Neural progenitor cell (in vitro differentiated cells): ENCODE measurements around the gene NCK2. TPM values are rescaled to one million over a fixed set of nuclear protein-coding genes. Genes with fewer than 3 reads are reported as not detected.

Experiments
- DNase-seq: peaks from one replicate; pipeline ENCODE4 v3.0.0-alpha.2; 2016; ENCODE audit warnings: low spot score
- H2AFZ ChIP-seq: fragments of 200-600 bp; sonication (generic); replicated peaks from 2 replicates; pipeline ENCODE4 v1.6.1; 2016; ENCODE audit warnings: antibody characterized with exemption
- H3F3A ChIP-seq: fragments of 200-600 bp; sonication (generic); 2 replicates; pipeline ENCODE4 v1.6.1; 2016; ENCODE audit warnings: antibody characterized with exemption, low read depth
- H3K27ac ChIP-seq: fragments of 200-600 bp; sonication (generic); 2 replicates; pipeline ENCODE4 v1.5.1; 2016; ENCODE audit warnings: mild to moderate bottlenecking
- H3K27me3 ChIP-seq: fragments of 200-600 bp; sonication (generic); 2 replicates; pipeline ENCODE4 v1.6.1; 2016; ENCODE audit warnings: mild to moderate bottlenecking, moderate library complexity
- H3K36me3 ChIP-seq: fragments of 200-600 bp; sonication (generic); 2 replicates; pipeline ENCODE4 v1.5.1; 2016
- H3K4me1 ChIP-seq: fragments of 200-600 bp; sonication (generic); 2 replicates; pipeline ENCODE4 v1.6.1; 2016; ENCODE audit warnings: mixed run types
- H3K4me2 ChIP-seq: fragments of 200-600 bp; sonication (generic); 2 replicates; pipeline ENCODE4 v1.6.1; 2016
- H3K4me3 ChIP-seq: fragments of 200-600 bp; sonication (generic); 2 replicates; pipeline ENCODE4 v1.5.1; 2016
- H3K79me2 ChIP-seq: fragments of 200-600 bp; sonication (generic); 2 replicates; pipeline ENCODE4 v1.6.1; 2016; ENCODE audit warnings: low read depth
- H3K9ac ChIP-seq: fragments of 200-600 bp; sonication (generic); 2 replicates; pipeline ENCODE4 v1.6.1; 2016
- H3K9me3 ChIP-seq: fragments of 200-600 bp; sonication (generic); 2 replicates; pipeline ENCODE4 v1.5.1; 2016; ENCODE audit warnings: low read depth
- H4K20me1 ChIP-seq: fragments of 200-600 bp; sonication (generic); 2 replicates; pipeline ENCODE4 v1.6.1; 2016; ENCODE audit warnings: low read depth
- H3K27ac Mint-ChIP-seq: 3 replicates; pipeline ENCODE4 v1.8.0; 2021; ENCODE audit warnings: mixed read lengths
- H3K27me3 Mint-ChIP-seq: 2 replicates; pipeline ENCODE4 v1.8.0; 2022; ENCODE audit warnings: low read depth, mild to moderate bottlenecking, inconsistent platforms, moderate library complexity, mixed read lengths; ENCODE audit not compliant: insufficient read depth
- H3K36me3 Mint-ChIP-seq: 3 replicates; pipeline ENCODE4 v1.8.0; 2021; ENCODE audit warnings: mixed read lengths
- H3K4me1 Mint-ChIP-seq: 3 replicates; pipeline ENCODE4 v1.8.0; 2021; ENCODE audit warnings: mixed read lengths
- H3K4me3 Mint-ChIP-seq: 3 replicates; pipeline ENCODE4 v1.8.0; 2021; ENCODE audit warnings: mild to moderate bottlenecking, moderate library complexity, mixed read lengths
- H3K9me3 Mint-ChIP-seq: 3 replicates; pipeline ENCODE4 v1.8.0; 2020; ENCODE audit warnings: mixed read lengths
- CTCF ChIP-seq: fragments of 200-600 bp; sonication (generic); IDR thresholded peaks from 2 replicates; pipeline ENCODE4 v1.5.1; 2017; ENCODE audit warnings: antibody characterized with exemption, mild to moderate bottlenecking
- EZH2 ChIP-seq: fragments of 200-600 bp; sonication (generic); IDR thresholded peaks from 2 replicates; pipeline ENCODE4 v1.6.1; 2017; ENCODE audit warnings: antibody characterized with exemption, mild to moderate bottlenecking, moderate library complexity
- EZH2phosphoT487 ChIP-seq: fragments of 200-600 bp; sonication (generic); IDR thresholded peaks from 2 replicates; pipeline ENCODE4 v1.6.1; 2017; ENCODE audit warnings: antibody characterized with exemption
- total RNA-seq: library from RNA; depleted of rRNA; stranded (reverse); fragments of >200 nt; gene quantifications from 2 replicates; pipeline ENCODE4 v1.2.3, GENCODE V29; 2015; ENCODE audit warnings: low replicate concordance

The NCK2 gene
- total RNA-seq, 1 donor from 2014 or later: 26.2 TPM

- no peaks in the 10 kb centered on the region for H3F3A ChIP-seq
- no peak overlapping the region for H3K27ac ChIP-seq
- DNase-seq: no peak
- Mint-ChIP-seq H3K27ac (no peak overlapping the region), H3K4me3 (no peak overlapping the region), H3K9me3 (no peaks in the 10 kb centered on the region), H3K4me1 (peaks cover 54% of the 10 kb centered on the region), H3K27me3 (peaks cover 4% of the 10 kb centered on the region), H3K36me3 (peaks cover 14% of the 10 kb centered on the region)
- peaks cover 97% of the 10 kb centered on the region for H4K20me1 ChIP-seq
- no peak overlapping the region for H3K4me3 ChIP-seq
- TF ChIP-seq EZH2: no peak
- TF ChIP-seq EZH2phosphoT487: no peak
- no peak for TF ChIP-seq CTCF
- no peaks in the 10 kb centered on the region for H3K27me3 ChIP-seq
- no peaks in the 10 kb centered on the region for H3K9me3 ChIP-seq
- H3K4me2 ChIP-seq: no peak overlapping the region
- H3K36me3 ChIP-seq: no peaks in the 10 kb centered on the region
- no peak overlapping the region for H2AFZ ChIP-seq
- peaks cover 97% of the 10 kb centered on the region for H3K79me2 ChIP-seq
- no peak overlapping the region for H3K9ac ChIP-seq
- no peaks in the 10 kb centered on the region for H3K4me1 ChIP-seq
Observed at GRCh38 chr2:105782123-105782522, 37.4 kb downstream of the NCK2 start.

- no peak overlapping the region for H3K4me3 ChIP-seq
- no peaks in the 10 kb centered on the region for H3F3A ChIP-seq
- Mint-ChIP-seq H3K27me3 (peaks cover 4% of the 10 kb centered on the region), H3K36me3 (peaks cover 14% of the 10 kb centered on the region), H3K4me1 (peaks cover 49% of the 10 kb centered on the region), H3K27ac (no peak overlapping the region), H3K4me3 (no peak overlapping the region), H3K9me3 (no peaks in the 10 kb centered on the region)
- DNase-seq: no peak
- H3K4me1 ChIP-seq: no peaks in the 10 kb centered on the region
- no peaks in the 10 kb centered on the region for H3K36me3 ChIP-seq
- H2AFZ ChIP-seq: no peak overlapping the region
- H3K4me2 ChIP-seq: no peak overlapping the region
- peaks cover 96% of the 10 kb centered on the region for H3K79me2 ChIP-seq
- no peaks in the 10 kb centered on the region for H3K9me3 ChIP-seq
- no peak overlapping the region for H3K9ac ChIP-seq
- H3K27ac ChIP-seq: no peak overlapping the region
- peaks cover 96% of the 10 kb centered on the region for H4K20me1 ChIP-seq
- TF ChIP-seq EZH2 (no peak), CTCF (no peak), EZH2phosphoT487 (no peak)
- H3K27me3 ChIP-seq: no peaks in the 10 kb centered on the region
Observed at GRCh38 chr2:105782646-105783045, 37.9 kb downstream of the NCK2 start.

GRCh38 chr2:105783151-105783738 lies 38.5 kb downstream of the NCK2 start:
- H3K27me3 Mint-ChIP-seq: peaks cover 4% of the 10 kb centered on the region
- H3K4me3 Mint-ChIP-seq: no peak overlapping the region
- Histone ChIP-seq H2AFZ (no peak overlapping the region), H3K9me3 (no peaks in the 10 kb centered on the region), H3K9ac (no peak overlapping the region), H3F3A (no peaks in the 10 kb centered on the region), H3K27me3 (no peaks in the 10 kb centered on the region), H3K4me3 (no peak overlapping the region), H3K4me2 (no peak overlapping the region), H3K4me1 (no peaks in the 10 kb centered on the region), H3K36me3 (no peaks in the 10 kb centered on the region), H3K27ac (no peak overlapping the region), H4K20me1 (peaks cover 90% of the 10 kb centered on the region), H3K79me2 (peaks cover 97% of the 10 kb centered on the region)
- no peaks in the 10 kb centered on the region for H3K9me3 Mint-ChIP-seq
- H3K27ac Mint-ChIP-seq: no peak overlapping the region
- peaks cover 14% of the 10 kb centered on the region for H3K36me3 Mint-ChIP-seq
- TF ChIP-seq EZH2phosphoT487 (no peak), EZH2 (no peak), CTCF (no peak)
- peaks cover 43% of the 10 kb centered on the region for H3K4me1 Mint-ChIP-seq
- DNase-seq: no peak
